Fibroblast of skin of right quadriceps (primary cell): Measurements from ENCODE around the gene COLEC12.
"Not testable (repeated sequence)": the region's sequence is repeated elsewhere in the genome, so short reads cannot be mapped to it uniquely, and the experiment has no call there.

ENCODE experiments used
- DNase-seq: peaks from one replicate; pipeline ENCODE4 v3.0.0-alpha.2; 2013

COLEC12 gene

GRCh38 chr18:407191-407590 is 93.3 kb downstream of the COLEC12 start:
- DNase-seq, result peak; percentile 28

- DNase-seq, result no peak
Measured at GRCh38 chr18:406677-407076, 93.8 kb downstream of the COLEC12 start.

- not testable (repeated sequence) for DNase-seq
Measured at GRCh38 chr18:405006-405405, 95.5 kb downstream of the COLEC12 start.

DNA sequence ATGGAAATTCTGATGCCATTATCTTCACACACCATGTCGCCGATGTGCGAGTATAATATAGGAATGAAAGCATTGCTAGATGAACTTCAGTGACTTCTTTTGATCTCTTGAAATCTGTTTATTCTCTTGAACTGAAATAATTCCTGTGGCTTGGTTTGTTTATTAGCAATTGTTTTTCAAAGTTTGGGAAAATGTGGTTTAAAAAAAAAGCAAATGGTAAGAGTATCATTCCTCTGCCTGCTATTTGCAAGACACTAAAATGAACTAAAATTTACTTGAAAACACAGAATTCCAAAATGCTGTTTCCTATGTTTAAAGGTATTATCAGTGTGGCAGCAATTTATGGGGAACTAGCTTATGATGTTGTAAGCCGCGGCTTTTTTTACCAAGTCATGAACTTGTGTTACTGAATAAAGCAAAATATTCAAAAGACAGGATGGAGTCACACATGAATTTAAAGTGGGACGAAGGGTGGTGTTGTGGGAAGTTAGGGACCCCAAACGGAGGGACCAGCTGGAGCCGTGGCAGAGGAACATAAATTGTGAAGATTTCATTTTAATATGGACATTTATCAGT is 96.4 kb downstream of the COLEC12 start:
- no peak for DNase-seq

GRCh38 chr18:402129-402528 is 98.4 kb downstream of the COLEC12 start:
- DNase-seq, result no peak

DNA sequence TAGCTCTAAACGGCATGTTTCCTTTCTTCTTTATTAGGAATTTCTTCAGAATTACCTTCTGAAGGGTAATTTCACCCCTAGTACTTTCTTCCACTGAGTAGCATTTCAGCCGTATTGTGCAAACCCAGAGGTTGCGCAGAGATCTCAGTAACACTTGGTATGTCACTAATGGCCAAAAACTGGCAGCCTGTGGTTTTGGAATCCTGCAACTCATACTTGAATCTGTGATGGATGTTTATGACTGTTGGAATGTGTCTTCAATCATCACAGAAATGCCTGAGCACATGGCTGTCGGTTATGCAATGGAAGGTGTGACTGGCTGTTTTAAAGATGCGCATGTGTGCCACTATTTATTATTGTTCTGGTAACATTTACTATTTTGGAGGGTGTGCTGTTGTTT is 100.0 kb downstream of the COLEC12 start:
- DNase-seq, result peak; percentile 98

- peak; percentile 19 for DNase-seq
Measured at GRCh38 chr18:399631-400135, 100.8 kb downstream of the COLEC12 start.

- peak; percentile 41 for DNase-seq
Measured at GRCh38 chr18:398935-399630, 101.4 kb downstream of the COLEC12 start.

- DNase-seq, result no peak
Measured at GRCh38 chr18:396556-396955, 103.9 kb downstream of the COLEC12 start.

DNA sequence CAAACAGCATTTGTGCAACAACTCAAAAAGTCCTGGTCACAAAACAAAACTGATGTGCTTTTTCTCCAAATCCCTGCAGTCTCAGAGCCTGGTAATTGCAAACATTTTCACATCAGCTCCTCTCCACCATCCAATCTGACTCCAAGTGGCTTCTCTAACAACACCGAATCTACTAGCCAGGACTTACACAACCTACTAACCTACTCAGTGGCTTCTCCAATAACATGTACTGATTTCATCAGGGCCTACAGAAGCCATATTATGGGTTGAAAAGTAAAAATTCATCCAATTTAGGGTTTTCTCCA is 104.3 kb downstream of the COLEC12 start:
- DNase-seq, result peak; percentile 63

DNA sequence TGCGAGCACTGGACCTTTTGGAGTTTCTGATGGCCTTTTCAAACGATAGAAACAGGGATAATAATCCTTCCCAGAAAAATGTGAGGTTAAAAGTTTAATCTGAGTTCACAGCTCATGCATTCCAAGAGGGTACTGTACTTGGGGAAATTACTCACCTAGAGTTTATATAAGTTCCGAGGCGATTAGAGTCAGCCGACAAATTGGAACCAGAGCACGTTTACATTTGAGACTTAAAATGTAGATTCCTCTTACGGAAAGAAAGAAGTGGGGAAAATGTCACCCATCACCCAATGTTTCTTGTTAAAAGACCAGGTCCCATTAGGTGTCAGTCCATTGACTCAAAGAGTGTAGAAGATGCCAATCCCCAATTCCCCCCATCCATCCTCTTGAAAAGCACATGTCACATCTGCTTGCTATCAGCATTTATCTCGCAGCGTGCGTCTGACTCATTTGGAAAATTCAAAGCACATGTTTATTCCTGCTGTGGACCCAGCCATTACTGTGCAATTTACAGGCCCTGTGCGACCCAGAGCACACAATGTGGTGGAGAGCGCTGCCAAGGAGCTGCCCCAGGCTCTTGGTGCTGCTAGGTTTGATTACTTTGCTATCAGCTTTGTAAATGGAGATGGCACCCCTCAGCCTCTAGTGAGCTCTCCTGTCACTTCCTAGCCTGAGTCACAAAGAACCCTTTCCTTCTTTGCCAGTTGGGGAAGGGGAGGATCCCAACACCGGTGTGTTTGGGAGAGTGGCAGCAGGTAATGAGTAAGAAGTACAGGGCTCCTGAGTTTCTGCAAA is 104.8 kb downstream of the COLEC12 start:
- peak; percentile 97 for DNase-seq

DNA sequence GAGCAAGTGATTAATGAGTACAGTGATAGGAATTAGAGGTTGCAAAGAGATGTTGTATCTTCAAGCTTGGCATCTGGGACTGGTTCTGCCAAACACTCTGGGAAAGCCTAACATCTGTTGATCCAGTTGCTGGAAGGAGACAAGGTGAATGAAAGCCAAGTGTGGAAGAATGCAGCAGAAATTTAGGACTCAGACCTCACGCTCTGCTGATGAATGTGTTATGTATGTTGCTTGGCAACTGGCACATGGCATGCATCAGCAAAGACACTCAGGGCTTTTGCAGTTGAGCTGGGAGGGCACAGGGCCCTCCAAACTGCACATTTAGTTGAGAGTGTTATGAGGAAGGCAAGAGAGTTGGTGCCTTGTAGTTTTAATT is 105.5 kb downstream of the COLEC12 start:
- DNase-seq, result peak; percentile 96

DNA sequence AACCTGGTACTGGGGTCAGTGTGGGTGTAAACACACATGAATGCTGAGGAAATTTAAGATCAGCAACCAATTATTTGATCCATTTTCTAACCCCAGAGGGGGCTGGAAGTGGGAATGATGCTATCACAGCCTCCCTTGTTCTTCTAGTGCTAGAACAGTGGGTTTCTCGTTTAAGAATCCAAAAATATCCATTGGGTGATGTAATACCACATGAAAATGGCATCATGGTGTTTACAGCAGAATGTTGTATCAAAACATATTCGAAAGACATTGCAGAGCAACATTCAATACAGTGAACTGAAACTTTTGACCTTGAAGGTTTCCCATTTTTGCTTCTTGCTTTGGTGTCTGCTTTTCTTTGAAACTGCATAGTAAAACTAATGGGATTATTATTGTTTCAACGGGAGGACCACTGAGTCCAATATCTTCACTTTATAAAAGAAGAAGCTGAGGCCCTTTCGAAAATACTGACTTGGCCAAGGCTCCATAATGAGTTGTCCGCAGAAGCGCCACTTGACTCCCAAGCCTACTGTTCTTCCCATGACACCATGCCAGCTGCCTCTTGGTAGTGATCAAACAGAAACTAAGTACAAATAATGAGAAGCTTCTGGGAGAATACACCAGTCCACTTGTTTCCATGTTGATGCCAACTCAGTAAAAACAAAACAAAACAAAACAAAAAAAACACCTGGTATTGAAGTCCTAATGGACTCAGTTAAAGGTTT is 106.1 kb downstream of the COLEC12 start:
- peak; percentile 16 for DNase-seq

DNA sequence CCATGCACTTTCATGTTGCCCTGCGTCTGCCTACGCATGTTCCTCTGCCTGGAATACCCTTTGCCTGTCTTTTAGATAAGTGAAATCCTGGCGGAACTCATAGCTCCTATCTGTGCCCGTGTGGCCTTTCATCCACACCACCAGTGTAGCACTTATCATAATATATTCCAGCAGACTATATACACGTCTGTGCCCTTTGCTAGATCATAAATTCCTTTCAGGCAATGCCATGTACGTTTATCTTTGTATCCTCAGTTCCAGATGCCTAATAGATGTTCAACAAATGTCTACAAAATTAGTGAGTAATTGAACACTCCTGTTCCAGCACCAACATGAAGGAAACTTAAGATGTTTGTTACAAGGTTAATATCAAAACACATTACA is 106.9 kb downstream of the COLEC12 start:
- no peak for DNase-seq

- DNase-seq, result peak; percentile 23
Measured at GRCh38 chr18:392928-393573, 107.5 kb downstream of the COLEC12 start.

DNA sequence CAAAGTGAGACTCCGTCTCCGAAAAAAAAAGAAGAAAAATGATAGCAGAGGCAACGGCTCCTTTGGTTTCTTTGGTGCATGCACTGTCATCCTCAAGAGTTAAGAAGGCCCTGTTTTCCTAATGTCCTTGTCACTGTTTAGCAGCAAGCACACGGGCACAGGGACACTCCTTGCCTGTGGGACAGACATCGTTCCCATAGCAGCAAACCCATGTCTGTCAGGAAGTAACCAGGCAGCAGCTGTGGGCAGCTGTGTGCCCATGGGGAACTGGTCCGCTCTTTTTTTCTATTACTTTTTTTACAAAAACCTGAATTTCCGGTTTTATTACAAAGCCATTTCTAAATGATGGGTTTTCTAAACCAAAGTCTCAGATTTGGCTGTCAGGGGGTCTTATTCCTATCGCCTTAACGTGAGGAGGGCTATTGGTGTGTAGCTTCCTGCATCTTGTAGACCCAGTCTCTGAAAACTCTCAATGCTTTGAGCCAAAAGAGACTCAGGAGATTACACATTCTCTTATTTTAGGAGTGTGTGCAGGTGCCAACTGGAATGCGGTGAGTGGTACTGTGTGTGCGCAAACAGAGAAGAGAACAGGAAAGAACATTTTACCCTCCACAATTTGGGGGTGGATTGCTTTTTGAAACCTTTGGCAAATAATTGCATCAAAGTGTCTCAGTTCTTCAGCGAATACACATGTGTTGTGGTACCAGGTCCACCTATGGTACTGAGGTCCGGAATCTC is 109.6 kb downstream of the COLEC12 start:
- DNase-seq, result no peak

- DNase-seq, result peak; percentile 69
Measured at GRCh38 chr18:389658-390357, 110.7 kb downstream of the COLEC12 start.

DNA sequence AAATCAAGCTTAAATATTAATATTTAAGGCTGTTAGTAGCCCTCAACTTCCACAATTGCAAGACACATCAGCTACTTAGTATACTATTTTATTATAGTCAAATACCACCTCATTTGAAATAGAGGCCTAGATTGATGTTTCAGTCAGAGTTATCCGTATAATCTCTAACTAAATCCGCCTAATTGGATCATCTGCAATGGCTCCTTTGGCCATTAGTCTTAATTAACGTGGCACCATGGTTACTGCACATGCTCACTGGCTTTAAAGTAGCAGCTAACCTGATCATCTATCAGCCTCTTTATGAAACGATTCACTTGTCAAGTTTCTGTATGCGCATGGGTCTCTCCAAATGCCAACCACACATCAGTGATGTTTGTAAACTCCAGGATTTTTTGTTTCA is 112.3 kb downstream of the COLEC12 start:
- no peak for DNase-seq

- no peak for DNase-seq
Measured at GRCh38 chr18:386994-387393, 113.5 kb downstream of the COLEC12 start.

- no peak for DNase-seq
Measured at GRCh38 chr18:384897-385296, 115.6 kb downstream of the COLEC12 start.

GRCh38 chr18:383135-383534 is 117.4 kb downstream of the COLEC12 start:
- DNase-seq, result no peak
